HG03135 (cell line): ENCODE results near the gene KCNJ1.
A peak's percentile ranks its signal among the peaks of the same experiment; 100 is the strongest.

ENCODE experiments used
- ATAC-seq: cut with Tn5 transposase; IDR thresholded peaks from one replicate; pipeline ENCODE4 v1.9.1; 2021; ENCODE audit warnings: mild to moderate bottlenecking, moderate library complexity; ENCODE audit not compliant: unreplicated experiment

The KCNJ1 gene

GRCh38 chr11:128884054-128884453, 17.0 kb upstream of the KCNJ1 start:
- no peak for ATAC-seq

DNA sequence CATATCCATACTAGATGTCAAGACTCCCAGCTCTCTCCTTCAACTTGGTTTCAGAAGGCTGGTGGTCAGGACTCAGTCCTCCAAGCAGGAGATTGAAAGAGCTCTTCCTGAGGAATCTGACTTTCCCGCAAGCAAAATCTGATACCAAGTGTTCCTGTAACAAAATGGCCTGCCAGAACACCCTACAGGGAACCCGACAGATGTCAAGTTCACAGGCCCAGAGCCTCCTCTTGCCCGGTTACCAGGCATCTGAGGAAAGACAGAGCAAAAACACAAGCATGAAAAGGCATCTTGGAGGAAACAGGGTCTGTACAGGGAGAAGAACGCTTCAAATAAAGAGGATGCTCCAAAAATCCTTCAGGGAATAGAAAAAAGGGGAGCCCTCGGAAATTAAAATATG, 15.4 kb upstream of the KCNJ1 start:
- ATAC-seq, result no peak

DNA sequence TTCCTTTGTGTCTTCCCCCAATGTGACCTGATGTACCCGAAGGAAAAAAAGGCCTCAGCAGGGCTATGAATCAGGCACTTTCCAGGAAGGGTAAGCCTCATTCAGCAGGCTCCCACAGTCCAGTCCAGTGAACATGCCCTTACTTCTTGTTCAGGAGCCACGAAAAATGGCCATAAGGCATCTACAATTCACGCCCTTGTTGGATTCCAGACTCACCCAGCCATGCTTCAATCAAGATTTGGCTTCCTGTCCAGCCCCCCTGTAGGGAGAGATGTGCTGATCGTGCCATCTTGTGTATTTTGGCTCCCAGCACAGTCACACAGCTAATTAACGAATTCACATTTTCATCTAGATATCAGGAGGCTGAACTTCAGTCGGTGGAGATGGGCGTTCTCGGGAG, 14.1 kb upstream of the KCNJ1 start:
- ATAC-seq, result no peak

DNA sequence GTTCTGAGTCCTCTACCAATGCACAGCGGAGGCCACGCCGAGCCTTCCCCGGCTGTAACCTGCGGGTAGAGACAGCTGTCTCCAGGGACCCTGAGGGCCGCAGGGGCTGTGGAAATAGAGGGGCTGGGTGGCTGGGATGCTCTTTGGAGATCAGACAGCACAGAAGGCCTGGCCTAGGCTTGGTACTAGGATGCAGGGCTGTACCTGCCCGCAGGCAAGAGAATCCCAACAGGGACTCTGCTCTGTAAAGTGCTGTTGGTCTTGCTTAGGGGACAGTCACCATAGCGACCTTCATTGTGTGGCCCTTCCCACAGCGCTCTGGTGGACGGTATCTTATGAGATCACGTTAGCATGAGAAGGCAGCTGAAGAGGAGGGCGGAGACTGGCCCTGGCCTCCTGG, 12.7 kb upstream of the KCNJ1 start:
- ATAC-seq, result no peak

GRCh38 chr11:128878455-128878854, 11.4 kb upstream of the KCNJ1 start:
- ATAC-seq, result no peak

DNA sequence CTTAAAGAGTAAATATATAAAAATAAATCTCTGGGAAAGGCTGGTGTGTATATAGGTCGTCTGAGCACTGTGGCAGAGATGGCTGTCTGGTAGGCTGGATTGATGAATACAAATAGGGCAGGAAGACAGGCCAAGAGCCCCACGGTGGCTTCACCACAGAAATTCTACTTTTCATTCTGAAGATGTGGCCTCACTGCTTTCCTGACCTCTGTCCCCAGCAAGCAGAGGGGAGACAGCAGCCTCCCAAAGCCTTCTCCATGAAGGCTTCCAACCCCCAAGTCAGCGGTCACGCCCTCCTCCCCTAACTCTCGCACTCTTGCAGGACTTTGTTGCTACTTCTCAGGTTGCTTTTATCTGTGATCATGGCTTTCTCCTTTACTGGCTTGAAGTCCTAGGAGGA, 10.6 kb upstream of the KCNJ1 start:
- ATAC-seq, result no peak

DNA sequence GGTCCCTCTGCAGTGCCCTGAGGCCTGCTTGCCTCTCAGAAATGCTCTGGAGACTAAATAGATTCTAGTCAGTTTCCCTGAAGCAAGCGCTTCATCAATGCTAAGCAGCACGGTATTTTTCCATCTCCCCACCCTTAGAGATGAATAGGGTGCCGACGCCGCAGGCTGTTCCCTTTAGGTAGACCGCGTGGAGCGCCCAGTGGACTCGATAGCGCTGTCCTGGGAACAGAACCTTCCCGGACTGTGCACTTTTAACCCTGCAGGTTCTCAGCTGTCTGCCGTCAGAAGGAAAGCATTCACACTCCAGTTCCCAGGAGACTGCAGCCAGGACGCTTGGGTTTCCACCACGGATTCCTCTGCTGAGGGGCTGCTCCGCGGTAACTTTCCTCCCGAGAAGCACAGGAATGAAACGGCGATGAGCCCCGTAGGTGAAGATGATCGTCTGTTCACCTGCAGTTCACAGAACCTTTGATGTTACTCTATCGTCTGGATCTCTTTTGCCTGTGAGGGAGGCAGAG, 9.1 kb upstream of the KCNJ1 start:
- ATAC-seq, result no peak

GRCh38 chr11:128874427-128874826, 7.3 kb upstream of the KCNJ1 start:
- ATAC-seq, result no peak

- ATAC-seq, result no peak
These were observed 5.5 kb upstream of the KCNJ1 start for GRCh38 chr11:128872594-128872993.

DNA sequence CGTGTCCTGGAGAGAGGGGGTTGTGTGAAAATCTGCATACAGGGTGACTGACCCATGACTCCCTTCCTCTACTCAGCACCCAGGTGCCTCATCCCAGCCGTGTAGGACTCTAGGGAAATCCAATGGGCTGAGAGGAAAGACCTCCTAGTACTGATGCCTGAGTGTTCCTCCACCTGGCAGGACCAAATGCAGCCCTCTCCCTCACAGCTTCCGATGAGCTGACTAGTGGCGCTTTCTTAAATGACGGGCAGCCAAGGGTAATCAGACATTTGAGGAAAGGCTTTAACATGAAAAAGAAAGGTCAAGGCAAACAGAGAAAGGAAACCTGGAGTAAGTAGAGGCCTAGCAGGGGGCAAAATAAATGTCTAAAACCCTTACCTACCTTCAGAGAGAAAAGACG, 5.0 kb upstream of the KCNJ1 start:
- ATAC-seq, result no peak

GRCh38 chr11:128871168-128871610, 4.1 kb upstream of the KCNJ1 start:
- ATAC-seq, result no peak

DNA sequence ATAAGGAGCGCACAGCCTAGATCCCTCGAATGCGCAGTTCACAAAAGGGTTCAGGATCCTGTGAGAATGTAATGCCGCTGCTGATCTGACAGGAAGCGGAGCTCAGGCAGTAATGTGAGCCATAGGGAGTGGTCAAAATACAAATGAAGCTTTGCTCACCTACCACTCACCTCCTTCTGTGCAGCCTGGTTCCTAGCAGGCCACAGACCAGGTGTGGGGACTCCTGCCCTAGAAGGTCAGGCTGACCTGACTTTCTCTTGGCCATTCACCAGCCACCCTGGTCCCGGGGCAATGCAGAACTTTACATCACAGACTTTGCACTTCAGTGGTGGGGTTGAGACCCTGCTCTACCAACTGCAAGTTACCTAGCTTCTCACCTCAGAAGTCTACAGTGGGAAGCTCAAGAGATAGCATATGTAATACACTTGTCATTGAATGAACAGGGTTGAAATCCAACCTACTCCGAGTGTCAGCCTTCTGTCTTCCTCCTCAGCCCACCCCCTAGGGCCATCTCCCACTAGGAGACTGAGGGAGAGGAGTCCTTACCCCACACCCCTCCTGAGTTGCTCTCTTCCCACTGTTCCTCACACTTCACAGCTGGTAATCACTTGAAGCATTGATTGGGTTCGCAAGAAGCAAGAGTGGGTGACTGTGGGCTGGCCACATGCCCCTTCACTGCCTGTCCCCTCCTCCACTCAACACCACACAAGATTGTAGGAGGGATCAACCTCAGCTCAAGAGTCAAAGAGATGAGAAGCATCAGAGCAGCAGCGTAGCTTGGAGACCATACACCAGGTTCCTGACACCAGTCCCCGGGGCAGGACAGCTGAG, 2.0 kb upstream of the KCNJ1 start:
- ATAC-seq, result no peak

DNA sequence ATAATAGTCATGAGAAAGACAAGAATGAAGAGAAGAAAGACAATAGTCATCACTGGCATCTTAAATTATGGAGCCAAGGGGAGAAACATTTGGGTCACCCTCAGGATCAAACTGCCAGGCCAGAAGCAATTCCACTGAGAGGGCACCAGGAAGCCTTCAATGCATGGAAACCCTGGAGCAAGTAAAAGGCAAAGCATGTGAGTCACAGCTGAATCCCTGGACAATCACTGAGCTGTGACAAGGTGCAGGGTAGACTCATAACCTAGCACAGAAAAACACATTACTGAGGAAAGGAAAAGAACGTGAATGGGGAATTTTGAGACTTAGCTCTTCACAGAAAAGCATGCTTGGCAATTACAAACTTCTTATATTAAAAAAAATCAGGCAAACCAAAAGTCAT, 1.6 kb downstream of the KCNJ1 start:
- ATAC-seq, result no peak

DNA sequence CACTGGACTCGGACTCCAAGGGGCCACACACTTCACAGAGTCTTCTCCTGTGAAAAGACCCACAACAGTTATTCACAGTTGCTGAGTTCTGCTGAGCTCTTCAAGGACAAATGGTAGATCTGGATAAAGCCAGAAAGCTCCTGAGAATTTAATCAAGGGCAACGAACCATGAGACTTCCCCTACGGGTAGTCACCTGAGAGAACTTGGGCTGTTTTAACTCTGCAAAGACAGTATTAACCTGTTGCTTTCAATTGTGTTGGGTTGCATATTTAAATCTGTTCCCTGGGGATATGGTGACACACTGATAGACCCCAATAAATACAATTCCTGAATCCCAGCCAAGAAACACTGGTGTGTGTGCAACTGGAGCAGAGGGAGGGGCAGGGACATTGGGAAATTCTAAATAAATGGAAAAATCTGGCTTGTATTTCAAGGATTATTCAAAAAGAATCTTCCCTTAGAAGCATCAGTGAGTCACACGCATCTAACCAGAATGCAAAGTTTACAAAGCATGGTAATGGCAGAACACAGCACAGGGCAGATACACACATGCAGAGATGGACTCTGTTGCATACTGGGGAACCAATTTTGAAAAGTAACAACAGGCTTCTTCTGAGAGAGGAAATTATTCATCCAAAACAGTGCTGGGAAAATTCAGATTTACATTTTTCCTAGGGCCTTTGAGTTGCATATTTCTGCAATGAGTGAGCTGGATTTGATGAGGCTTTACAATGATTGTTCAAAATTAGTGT, 4.0 kb downstream of the KCNJ1 start:
- ATAC-seq, result no peak

DNA sequence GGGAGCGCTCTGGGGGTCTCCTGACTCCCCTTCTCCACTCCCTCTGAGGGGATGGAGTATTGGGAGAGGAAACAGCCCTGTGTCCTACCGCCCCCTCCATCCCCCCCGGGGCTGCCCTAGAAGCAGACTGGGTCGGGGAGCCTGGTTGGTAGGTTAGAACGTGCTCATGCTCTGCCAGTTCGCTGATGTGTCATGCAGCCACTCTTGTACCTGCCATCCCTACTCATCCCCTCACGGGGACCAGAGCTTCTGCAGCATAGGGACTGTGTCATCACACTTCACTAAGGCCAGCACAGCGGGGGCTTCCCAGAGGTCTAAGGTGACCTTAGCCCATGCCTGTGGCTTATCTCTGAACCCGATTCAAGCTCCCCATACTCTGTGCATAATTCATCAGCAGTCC, 4.7 kb downstream of the KCNJ1 start:
- ATAC-seq, result no peak

DNA sequence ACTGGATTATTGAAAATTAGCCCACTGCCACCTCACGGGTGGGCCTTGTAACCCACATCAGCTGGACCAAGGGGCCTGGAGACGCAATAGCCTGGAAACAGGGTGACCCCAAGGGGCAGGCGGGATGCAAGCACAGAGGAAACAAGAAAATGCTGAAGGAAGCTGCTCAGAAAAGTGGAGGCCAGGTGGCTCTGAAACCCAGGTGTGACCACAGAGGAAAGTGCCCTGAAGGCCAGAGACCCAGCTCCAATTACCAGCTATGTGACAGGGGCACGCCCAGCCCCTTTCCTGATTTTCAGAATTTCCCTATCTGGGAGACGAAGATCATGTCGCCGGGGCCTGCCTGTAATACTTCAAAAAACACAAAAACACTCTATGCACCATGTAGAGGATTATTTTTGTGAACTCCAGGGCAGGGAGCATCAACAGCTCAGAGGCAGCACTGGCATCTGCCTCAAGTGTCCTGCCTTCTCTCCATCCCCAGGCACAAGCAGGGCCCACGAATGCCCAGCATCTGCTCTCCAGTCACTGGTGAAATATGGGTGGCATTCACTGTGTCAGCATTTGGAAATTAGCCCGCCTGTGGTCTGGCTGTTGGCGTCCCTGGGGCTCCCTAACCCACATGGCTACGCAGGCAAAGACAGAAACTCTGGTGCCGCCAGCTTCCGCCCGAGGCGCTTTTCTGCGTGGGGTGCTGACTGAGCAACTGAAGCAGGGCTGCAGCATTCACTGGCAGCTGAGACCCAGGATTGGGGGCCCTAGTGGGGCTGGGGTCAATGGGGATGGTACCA, 6.3 kb downstream of the KCNJ1 start:
- ATAC-seq, result no peak

DNA sequence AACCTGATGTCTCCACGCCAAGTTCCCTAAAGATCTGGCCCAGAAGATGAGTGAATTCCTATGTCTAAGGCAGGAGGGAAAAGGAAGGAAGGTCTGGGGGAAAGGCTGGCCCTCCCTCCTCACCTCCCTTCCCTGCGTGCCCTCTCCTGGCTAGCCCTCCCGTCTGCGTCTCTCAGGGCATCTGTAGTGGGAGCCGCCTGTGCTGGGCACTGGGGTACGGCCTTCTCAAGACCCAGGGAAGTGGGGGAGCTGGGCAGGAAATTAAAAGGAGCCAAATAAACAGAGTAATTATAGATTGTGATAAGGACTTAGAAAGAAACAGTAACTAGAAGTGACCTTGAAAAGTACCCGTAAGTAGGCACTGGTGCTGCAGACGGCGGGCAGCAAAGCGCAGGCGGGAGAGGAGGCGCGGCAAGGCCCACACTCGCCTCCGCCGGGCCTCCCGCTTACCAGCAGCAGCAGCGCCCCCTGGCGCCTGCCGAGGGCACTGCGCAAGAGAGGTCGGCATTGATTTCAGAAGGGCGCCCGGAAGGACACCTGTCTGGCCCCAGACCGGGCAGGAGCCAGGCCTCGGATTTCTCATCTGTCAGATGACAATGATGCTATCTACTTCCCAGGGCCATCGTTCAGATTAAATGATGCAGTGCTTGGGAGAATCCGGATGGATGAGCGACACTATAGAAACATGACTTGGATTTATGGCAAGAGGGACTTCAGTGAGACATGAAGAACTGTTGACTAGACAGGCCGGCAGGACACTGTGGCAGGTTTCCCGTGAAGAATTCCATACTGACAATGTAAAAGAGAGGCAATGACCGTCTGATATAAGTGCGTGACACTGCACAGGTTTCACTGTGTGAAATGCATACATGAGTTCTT, 7.3 kb downstream of the KCNJ1 start:
- ATAC-seq, result peak; percentile 86

GRCh38 chr11:128857341-128857740, 9.8 kb downstream of the KCNJ1 start:
- no peak for ATAC-seq

DNA sequence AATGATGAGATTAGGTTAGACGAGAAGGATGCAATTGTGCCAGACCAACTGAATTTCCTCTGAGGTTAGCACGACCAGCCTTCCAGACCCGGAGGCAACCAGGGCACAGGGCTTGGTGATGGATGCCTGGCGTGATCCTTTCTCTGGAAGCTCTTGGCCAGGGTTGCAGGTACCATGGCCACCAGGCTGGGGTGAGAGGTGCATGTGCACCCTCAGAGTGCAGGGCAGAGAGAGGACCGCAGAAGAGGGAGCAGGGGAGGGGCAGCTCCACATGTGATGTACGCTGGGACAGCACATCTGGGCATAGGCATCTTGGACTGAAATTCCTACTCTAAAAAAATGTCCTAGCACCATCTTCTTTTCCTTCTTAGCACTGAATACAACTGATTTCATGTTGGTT, 10.9 kb downstream of the KCNJ1 start:
- no peak for ATAC-seq

DNA sequence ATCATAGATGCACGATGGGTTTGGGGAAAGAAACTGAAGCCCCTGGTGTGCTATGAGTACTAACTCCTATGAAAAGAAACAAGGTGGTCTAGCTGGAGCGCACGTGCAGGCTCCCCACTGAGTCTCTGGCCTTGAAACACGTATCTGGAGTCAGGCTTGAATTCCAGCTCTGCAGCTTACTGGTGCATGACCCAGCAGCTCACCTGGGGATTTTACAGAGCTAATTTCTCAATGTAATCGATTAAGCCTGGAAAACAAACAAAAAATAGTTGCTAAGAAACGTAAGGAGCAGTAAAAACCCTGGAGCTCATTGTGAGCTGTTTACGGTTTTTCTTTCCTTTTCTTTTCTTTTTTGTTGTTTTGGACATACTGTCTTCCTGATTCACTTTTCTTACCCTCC, 12.3 kb downstream of the KCNJ1 start:
- ATAC-seq, result no peak
